Osteoblast (primary cell): Measurements from ENCODE around the gene GAB2. TPM values are rescaled to one million over a fixed set of nuclear protein-coding genes. Genes with fewer than 3 reads are reported as not detected.

Experiments
- DNase-seq: peaks from one replicate; pipeline ENCODE4 v3.0.0; 2011; ENCODE audit warnings: low spot score, mixed read lengths; ENCODE audit not compliant: insufficient read length; ENCODE audit errors: missing footprints
- H2AFZ ChIP-seq: 2 replicates; pipeline ENCODE4 v1.6.0; 2011; ENCODE audit warnings: mild to moderate bottlenecking, low read length
- H3K27ac ChIP-seq: 2 replicates; pipeline ENCODE4 v1.5.1; 2011; ENCODE audit warnings: mild to moderate bottlenecking, low read depth, low read length, moderate library complexity
- H3K27me3 ChIP-seq: 2 replicates; pipeline ENCODE4 v1.6.0; 2012; ENCODE audit warnings: mild to moderate bottlenecking, control low read depth, inconsistent platforms, low read length, moderate library complexity; ENCODE audit not compliant: insufficient read depth
- H3K36me3 ChIP-seq: 2 replicates; pipeline ENCODE4 v1.5.1; 2011; ENCODE audit warnings: mild to moderate bottlenecking, low read length, control low read depth, moderate library complexity; ENCODE audit not compliant: insufficient read depth
- H3K4me1 ChIP-seq: 2 replicates; pipeline ENCODE4 v1.5.1; 2011; ENCODE audit warnings: mild to moderate bottlenecking, low read length, control low read depth, moderate library complexity; ENCODE audit not compliant: insufficient read depth
- H3K4me2 ChIP-seq: 2 replicates; pipeline ENCODE4 v1.6.0; 2011; ENCODE audit warnings: mild to moderate bottlenecking, low read length; ENCODE audit not compliant: insufficient read depth
- H3K4me3 ChIP-seq: fragments of 200-600 bp; sonication (generic); 3 replicates; pipeline ENCODE4 v1.5.1; 2012; ENCODE audit warnings: mild to moderate bottlenecking, low read length, inconsistent platforms; ENCODE audit not compliant: insufficient read depth
- H3K79me2 ChIP-seq: 2 replicates; pipeline ENCODE4 v1.6.0; 2012; ENCODE audit warnings: mild to moderate bottlenecking, low read length, control low read depth, inconsistent platforms; ENCODE audit not compliant: insufficient read depth
- H3K9me3 ChIP-seq: 2 replicates; pipeline ENCODE4 v1.5.1; 2011; ENCODE audit warnings: low read depth, low read length, control low read depth
- H4K20me1 ChIP-seq: 2 replicates; pipeline ENCODE4 v1.6.0; 2012; ENCODE audit warnings: mild to moderate bottlenecking, low read length, control low read depth; ENCODE audit not compliant: insufficient read depth
- total RNA-seq: library from RNA; depleted of rRNA; stranded (reverse); fragments of >200 nt; gene quantifications from 2 replicates; pipeline ENCODE4 v1.2.3, GENCODE V29; 2012
- TF ChIP-seq, protein P1 (sequence below): IDR thresholded peaks from 2 replicates; pipeline ENCODE4 v1.5.1; 2011; ENCODE audit warnings: mild to moderate bottlenecking, low read depth, low read length, moderate library complexity; ENCODE audit errors: extremely low read depth

GAB2 gene
- total RNA-seq, 1 donor, result 18.5 TPM

DNA sequence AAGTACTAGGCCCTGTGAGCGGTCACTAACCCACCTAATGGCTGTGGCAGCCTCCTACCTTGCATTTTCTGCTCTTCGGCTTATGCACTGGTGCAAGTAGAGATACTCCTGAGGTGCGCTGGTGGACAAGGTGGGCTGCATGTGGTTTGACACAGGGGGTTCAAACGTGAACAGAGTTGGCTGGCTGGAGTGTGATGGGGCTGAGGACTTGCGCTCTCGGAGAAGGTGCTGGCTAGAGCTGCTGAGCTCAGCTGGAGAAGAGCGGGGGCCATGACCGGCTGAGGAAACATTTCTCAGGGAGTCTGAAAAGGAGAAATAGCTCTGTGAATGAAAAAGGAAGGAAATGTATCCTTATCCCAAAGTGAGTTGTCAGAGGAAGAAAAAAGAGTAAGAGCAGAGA lies 167.5 kb downstream of the GAB2 start:
- H3K27me3 ChIP-seq, result no peaks in the 10 kb centered on the region
- no peak overlapping the region for H2AFZ ChIP-seq
- H3K4me1 ChIP-seq, result peaks cover 17% of the 10 kb centered on the region
- H3K9me3 ChIP-seq, result no peaks in the 10 kb centered on the region
- H3K4me3 ChIP-seq, result no peak overlapping the region
- no peak overlapping the region for H3K4me2 ChIP-seq
- no peaks in the 10 kb centered on the region for H4K20me1 ChIP-seq
- H3K36me3 ChIP-seq, result no peaks in the 10 kb centered on the region
- no peak for DNase-seq
- no peak overlapping the region for H3K27ac ChIP-seq
- TF ChIP-seq, protein P1, sequence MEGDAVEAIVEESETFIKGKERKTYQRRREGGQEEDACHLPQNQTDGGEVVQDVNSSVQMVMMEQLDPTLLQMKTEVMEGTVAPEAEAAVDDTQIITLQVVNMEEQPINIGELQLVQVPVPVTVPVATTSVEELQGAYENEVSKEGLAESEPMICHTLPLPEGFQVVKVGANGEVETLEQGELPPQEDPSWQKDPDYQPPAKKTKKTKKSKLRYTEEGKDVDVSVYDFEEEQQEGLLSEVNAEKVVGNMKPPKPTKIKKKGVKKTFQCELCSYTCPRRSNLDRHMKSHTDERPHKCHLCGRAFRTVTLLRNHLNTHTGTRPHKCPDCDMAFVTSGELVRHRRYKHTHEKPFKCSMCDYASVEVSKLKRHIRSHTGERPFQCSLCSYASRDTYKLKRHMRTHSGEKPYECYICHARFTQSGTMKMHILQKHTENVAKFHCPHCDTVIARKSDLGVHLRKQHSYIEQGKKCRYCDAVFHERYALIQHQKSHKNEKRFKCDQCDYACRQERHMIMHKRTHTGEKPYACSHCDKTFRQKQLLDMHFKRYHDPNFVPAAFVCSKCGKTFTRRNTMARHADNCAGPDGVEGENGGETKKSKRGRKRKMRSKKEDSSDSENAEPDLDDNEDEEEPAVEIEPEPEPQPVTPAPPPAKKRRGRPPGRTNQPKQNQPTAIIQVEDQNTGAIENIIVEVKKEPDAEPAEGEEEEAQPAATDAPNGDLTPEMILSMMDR, result no peak
- H3K79me2 ChIP-seq, result no peaks in the 10 kb centered on the region

DNA sequence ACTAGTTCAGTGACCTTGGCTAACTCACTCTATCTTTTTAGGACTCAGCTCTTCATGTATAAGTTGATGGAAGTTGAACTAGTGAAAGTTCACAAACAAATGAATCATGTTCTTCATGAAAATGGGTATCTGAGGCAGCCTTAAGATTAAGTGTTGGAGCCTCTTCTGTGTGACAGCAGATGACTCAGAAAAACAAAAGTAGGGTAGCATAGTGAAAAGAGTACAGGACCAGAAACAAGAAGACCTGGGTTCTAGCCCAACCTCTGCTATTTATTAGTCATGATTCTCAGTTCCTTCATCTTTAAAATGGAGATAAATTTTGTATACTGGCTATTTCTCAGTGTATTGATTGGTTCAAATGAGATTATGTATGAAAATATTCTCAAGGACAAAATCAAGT lies 168.7 kb downstream of the GAB2 start:
- Histone ChIP-seq H3K4me2 (no peak overlapping the region), H3K9me3 (no peaks in the 10 kb centered on the region), H3K27me3 (no peaks in the 10 kb centered on the region), H3K36me3 (no peaks in the 10 kb centered on the region), H3K79me2 (no peaks in the 10 kb centered on the region), H4K20me1 (no peaks in the 10 kb centered on the region), H3K27ac (no peak overlapping the region), H2AFZ (no peak overlapping the region), H3K4me1 (peaks cover 21% of the 10 kb centered on the region), H3K4me3 (no peak overlapping the region)
- DNase-seq, result no peak
- TF ChIP-seq, protein P1, result no peak

DNA sequence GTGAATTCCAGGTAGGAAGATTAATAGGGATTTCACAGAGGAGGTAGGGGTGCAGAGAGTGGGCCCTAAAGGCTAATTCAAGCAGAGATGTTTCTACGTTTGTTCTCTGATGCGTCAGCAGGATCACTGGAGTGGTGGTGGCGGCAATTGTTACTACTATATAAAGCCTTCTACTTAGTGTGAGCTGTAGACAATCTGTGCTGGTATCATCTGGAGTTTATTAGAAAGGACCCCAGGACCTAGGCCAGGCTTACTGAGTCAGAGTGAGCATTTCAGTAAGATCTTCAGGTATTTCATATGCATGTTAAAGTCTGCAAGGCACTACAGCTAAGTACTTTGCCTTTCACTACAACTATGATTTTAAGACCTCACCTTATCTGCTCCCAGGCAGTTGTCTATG lies 169.4 kb downstream of the GAB2 start:
- TF ChIP-seq, protein P1, result no peak
- peaks cover 22% of the 10 kb centered on the region for H3K4me1 ChIP-seq
- no peaks in the 10 kb centered on the region for H3K79me2 ChIP-seq
- H3K36me3 ChIP-seq, result no peaks in the 10 kb centered on the region
- no peak overlapping the region for H3K27ac ChIP-seq
- no peak overlapping the region for H3K4me2 ChIP-seq
- H3K4me3 ChIP-seq, result no peak overlapping the region
- H3K9me3 ChIP-seq, result no peaks in the 10 kb centered on the region
- no peak for DNase-seq
- no peak overlapping the region for H2AFZ ChIP-seq
- no peaks in the 10 kb centered on the region for H3K27me3 ChIP-seq
- H4K20me1 ChIP-seq, result no peaks in the 10 kb centered on the region

DNA sequence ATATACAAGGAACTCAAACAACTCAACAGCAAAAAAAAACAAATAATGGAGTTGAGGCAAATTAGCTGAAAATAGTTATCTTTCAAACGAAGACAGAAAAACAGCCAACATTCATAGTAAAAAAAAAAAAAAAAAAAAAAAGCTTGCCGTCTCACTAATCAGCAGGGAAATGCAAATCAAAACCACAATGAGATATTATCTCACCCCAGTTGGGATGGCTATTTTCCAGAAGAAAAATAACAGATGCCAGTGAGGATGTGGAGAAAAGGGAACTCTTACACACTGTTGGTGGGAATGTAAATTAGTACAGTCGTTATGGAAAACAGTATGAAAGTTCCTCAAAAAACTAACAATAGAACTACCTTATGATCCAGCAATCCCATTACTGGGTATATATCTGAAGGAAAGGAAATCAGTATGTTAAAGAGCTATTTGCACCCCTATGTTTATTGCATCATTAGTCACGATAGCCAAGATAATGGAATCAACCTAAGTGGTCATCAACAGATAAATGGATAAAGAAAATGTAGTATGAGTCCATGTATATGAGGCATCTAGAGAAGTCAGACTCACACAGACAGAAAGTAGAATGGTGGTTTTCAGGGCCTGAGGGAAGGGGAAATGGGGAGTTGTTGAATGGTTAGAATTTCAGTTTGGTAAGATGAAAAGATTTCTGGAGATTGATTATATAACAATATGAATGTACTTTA lies 172.9 kb downstream of the GAB2 start:
- H3K4me2 ChIP-seq, result peak overlapping the region; percentile 37
- TF ChIP-seq, protein P1, result no peak
- peaks cover 2% of the 10 kb centered on the region for H3K9me3 ChIP-seq
- peaks cover 3% of the 10 kb centered on the region for H4K20me1 ChIP-seq
- H3K36me3 ChIP-seq, result no peaks in the 10 kb centered on the region
- peaks cover 13% of the 10 kb centered on the region for H3K4me1 ChIP-seq
- H2AFZ ChIP-seq, result no peak overlapping the region
- DNase-seq, result no peak
- no peaks in the 10 kb centered on the region for H3K27me3 ChIP-seq
- no peaks in the 10 kb centered on the region for H3K79me2 ChIP-seq
- H3K27ac ChIP-seq, result no peak overlapping the region
- no peak overlapping the region for H3K4me3 ChIP-seq
